HepG2 (cell line): ENCODE data around the gene CAPN3. TPM values are rescaled to one million over a fixed set of nuclear protein-coding genes. Genes with fewer than 3 reads are reported as not detected.
A peak's percentile ranks its signal among the peaks of the same experiment; 100 is the strongest.

Source experiments
- AKNA ChIP-seq: sonication (generic); formaldehyde crosslinking; IDR thresholded peaks from 2 replicates; pipeline ENCODE4 v1.4.0; 2020; ENCODE audit warnings: missing genetic modification reagents, borderline replicate concordance
- ELF1 ChIP-seq: sonication (generic); formaldehyde crosslinking; IDR thresholded peaks from 2 replicates; pipeline ENCODE4 v1.4.0; 2020; ENCODE audit warnings: missing genetic modification reagents
- HNRNPUL1 ChIP-seq: fragments of 200-400 bp; formaldehyde crosslinking; IDR thresholded peaks from 2 replicates; pipeline ENCODE4 v1.6.1; 2017; ENCODE audit warnings: low read depth, mild to moderate bottlenecking, low read length, moderate library complexity
- NFIB ChIP-seq: sonication (generic); formaldehyde crosslinking; IDR thresholded peaks from 2 replicates; pipeline ENCODE4 v1.9.0; 2021; ENCODE audit warnings: missing genetic modification reagents, mild to moderate bottlenecking, borderline replicate concordance
- NFYC ChIP-seq: IDR thresholded peaks from 2 replicates; pipeline ENCODE4 v1.6.1; 2016; ENCODE audit warnings: missing genetic modification reagents, missing compliant biosample characterization
- PHF21A ChIP-seq: sonication (generic); formaldehyde crosslinking; IDR thresholded peaks from 2 replicates; pipeline ENCODE4 v1.5.0; 2020; ENCODE audit warnings: mild to moderate bottlenecking, missing genetic modification reagents
- POLR2AphosphoS5 ChIP-seq: IDR thresholded peaks from 2 replicates; pipeline ENCODE4 v1.6.1; 2012; ENCODE audit warnings: low read depth, low read length
- SRSF4 ChIP-seq: fragments of 200-400 bp; formaldehyde crosslinking; IDR thresholded peaks from one replicate; pipeline ENCODE4 v1.6.1; 2018; ENCODE audit warnings: mild to moderate bottlenecking, low read depth, low read length, moderate library complexity; ENCODE audit not compliant: poor library complexity, severe bottlenecking
- UBTF ChIP-seq: sonication (generic); formaldehyde crosslinking; IDR thresholded peaks from 2 replicates; pipeline ENCODE4 v1.4.0; 2020; ENCODE audit warnings: mild to moderate bottlenecking, missing genetic modification reagents
- ZNF232 ChIP-seq: sonication (generic); formaldehyde crosslinking; IDR thresholded peaks from 2 replicates; pipeline ENCODE4 v1.4.0; 2020; ENCODE audit warnings: missing genetic modification reagents, borderline replicate concordance
- ZNF329 ChIP-seq: sonication (generic); formaldehyde crosslinking; IDR thresholded peaks from 2 replicates; pipeline ENCODE4 v1.9.0; 2021; ENCODE audit warnings: low read depth, mild to moderate bottlenecking, missing genetic modification reagents
- ZNF343 ChIP-seq: sonication (generic); formaldehyde crosslinking; IDR thresholded peaks from 2 replicates; pipeline ENCODE4 v1.4.0; 2020; ENCODE audit warnings: mild to moderate bottlenecking, missing genetic modification reagents
- ZNF619 ChIP-seq: sonication (generic); formaldehyde crosslinking; IDR thresholded peaks from 2 replicates; pipeline ENCODE4 v1.4.0; 2020; ENCODE audit warnings: mild to moderate bottlenecking, missing genetic modification reagents
- polyA plus RNA-seq, 8 experiments: library from polyadenylated mRNA; depleted of rRNA in 3 of 8; stranded (reverse) in 7 of 8; unstranded in 1 of 8; fragments of >200 nt; fragmentation: Illumina TruSeq in 4 of 8; extraction: Trizol in 4 of 8; gene quantifications; 2 replicates each; pipeline versions ENCODE4 v1.2.1 to v1.2.3, GENCODE V29; 2011 to 2016; ENCODE audit warnings: low read depth in 4 of 8, missing spikeins in 1 of 8, mixed read lengths in 1 of 8; ENCODE audit not compliant: insufficient read depth in 1 of 8
- total RNA-seq, 5 experiments: library from RNA; depleted of rRNA; stranded (reverse); fragments of >200 nt; fragmentation: Illumina TruSeq; extraction: Trizol; gene quantifications; 2 replicates each; pipeline ENCODE4 v1.2.3, GENCODE V29; 2016; ENCODE audit warnings: low read depth in 1 of 5
- TF ChIP-seq, protein P1 (sequence below): sonication (generic); formaldehyde crosslinking; IDR thresholded peaks from 2 replicates; pipeline ENCODE4 v1.4.0; 2020; ENCODE audit warnings: mild to moderate bottlenecking, missing genetic modification reagents
- TF ChIP-seq, protein P2 (sequence below): sonication (generic); formaldehyde crosslinking; IDR thresholded peaks from 2 replicates; pipeline ENCODE4 v1.4.0; 2020; ENCODE audit warnings: missing genetic modification reagents, borderline replicate concordance
- TF ChIP-seq, protein P3 (sequence below): sonication (generic); formaldehyde crosslinking; IDR thresholded peaks from 2 replicates; pipeline ENCODE4 v1.5.0; 2020; ENCODE audit warnings: missing genetic modification reagents

Gene CAPN3
- total and polyA plus RNA-seq, 2 of the 13 experiments (the other 11 are each of a cell fraction or from before 2014, with no cell fraction given), result 1.3 to 4.6 TPM

- peak; percentile 78; the same call in 1 of the 2 replicates for TF ChIP-seq ZNF329 (CRISPR knock-in tag)
- TF ChIP-seq AKNA (CRISPR knock-in tag), result no peak
- no peak for TF ChIP-seq SRSF4
- TF ChIP-seq, protein P1, sequence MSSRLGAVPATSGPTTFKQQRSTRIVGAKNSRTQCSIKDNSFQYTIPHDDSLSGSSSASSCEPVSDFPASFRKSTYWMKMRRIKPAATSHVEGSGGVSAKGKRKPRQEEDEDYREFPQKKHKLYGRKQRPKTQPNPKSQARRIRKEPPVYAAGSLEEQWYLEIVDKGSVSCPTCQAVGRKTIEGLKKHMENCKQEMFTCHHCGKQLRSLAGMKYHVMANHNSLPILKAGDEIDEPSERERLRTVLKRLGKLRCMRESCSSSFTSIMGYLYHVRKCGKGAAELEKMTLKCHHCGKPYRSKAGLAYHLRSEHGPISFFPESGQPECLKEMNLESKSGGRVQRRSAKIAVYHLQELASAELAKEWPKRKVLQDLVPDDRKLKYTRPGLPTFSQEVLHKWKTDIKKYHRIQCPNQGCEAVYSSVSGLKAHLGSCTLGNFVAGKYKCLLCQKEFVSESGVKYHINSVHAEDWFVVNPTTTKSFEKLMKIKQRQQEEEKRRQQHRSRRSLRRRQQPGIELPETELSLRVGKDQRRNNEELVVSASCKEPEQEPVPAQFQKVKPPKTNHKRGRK (CRISPR knock-in tag), result no peak
- peak; percentile 99 for TF ChIP-seq PHF21A (CRISPR knock-in tag)
- peak; percentile 41; the same call in 1 of the 2 replicates for TF ChIP-seq UBTF (CRISPR knock-in tag)
- TF ChIP-seq ZNF343 (CRISPR knock-in tag), result peak; percentile 68; the same call in 1 of the 2 replicates
- no peak for TF ChIP-seq NFIB (CRISPR knock-in tag)
- peak; percentile 69 for TF ChIP-seq NFYC (CRISPR knock-in tag)
- peak; percentile 63; the same call in 1 of the 2 replicates for TF ChIP-seq ELF1 (CRISPR knock-in tag)
- TF ChIP-seq ZNF232 (CRISPR knock-in tag), result no peak
- peak; percentile 87 for TF ChIP-seq POLR2AphosphoS5
- TF ChIP-seq, protein P2, sequence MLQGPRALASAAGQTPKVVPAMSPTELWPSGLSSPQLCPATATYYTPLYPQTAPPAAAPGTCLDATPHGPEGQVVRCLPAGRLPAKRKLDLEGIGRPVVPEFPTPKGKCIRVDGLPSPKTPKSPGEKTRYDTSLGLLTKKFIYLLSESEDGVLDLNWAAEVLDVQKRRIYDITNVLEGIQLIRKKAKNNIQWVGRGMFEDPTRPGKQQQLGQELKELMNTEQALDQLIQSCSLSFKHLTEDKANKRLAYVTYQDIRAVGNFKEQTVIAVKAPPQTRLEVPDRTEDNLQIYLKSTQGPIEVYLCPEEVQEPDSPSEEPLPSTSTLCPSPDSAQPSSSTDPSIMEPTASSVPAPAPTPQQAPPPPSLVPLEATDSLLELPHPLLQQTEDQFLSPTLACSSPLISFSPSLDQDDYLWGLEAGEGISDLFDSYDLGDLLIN (CRISPR knock-in tag), result no peak
- TF ChIP-seq HNRNPUL1, result no peak
- TF ChIP-seq, protein P3, sequence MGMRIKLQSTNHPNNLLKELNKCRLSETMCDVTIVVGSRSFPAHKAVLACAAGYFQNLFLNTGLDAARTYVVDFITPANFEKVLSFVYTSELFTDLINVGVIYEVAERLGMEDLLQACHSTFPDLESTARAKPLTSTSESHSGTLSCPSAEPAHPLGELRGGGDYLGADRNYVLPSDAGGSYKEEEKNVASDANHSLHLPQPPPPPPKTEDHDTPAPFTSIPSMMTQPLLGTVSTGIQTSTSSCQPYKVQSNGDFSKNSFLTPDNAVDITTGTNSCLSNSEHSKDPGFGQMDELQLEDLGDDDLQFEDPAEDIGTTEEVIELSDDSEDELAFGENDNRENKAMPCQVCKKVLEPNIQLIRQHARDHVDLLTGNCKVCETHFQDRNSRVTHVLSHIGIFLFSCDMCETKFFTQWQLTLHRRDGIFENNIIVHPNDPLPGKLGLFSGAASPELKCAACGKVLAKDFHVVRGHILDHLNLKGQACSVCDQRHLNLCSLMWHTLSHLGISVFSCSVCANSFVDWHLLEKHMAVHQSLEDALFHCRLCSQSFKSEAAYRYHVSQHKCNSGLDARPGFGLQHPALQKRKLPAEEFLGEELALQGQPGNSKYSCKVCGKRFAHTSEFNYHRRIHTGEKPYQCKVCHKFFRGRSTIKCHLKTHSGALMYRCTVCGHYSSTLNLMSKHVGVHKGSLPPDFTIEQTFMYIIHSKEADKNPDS (CRISPR knock-in tag), result no peak
- TF ChIP-seq ZNF619 (CRISPR knock-in tag), result no peak; the same call in 1 of the 2 replicates
Observed at GRCh38 chr15:42392309-42393024, 33.2 kb downstream of the CAPN3 start (continued).
